OCI-LY7 (cell line): ENCODE results near the gene FGD5. TPM values are rescaled to one million over a fixed set of nuclear protein-coding genes. Genes with fewer than 3 reads are reported as not detected.

Source experiments
- BruUV-seq: library from RNA; stranded (reverse); fragments of 400-500 nt; replicated peaks from 2 replicates; lab custom pipeline; 2021; lab: Mats Ljungman, UMichigan
- CTCF ChIA-PET: fragments of 300-600 bp; sonication (Branson Sonifier 250); formaldehyde crosslinking; loops from one replicate; lab custom pipeline; 2022; ENCODE audit warnings: antibody characterized with exemption; ENCODE audit not compliant: unreplicated experiment; lab: Charles Lee
- POLR2A ChIA-PET: fragments of 300-600 bp; sonication (Branson Sonifier 250); formaldehyde crosslinking; loops from one replicate; lab custom pipeline; 2022; ENCODE audit warnings: antibody characterized with exemption; lab: Charles Lee
- DNase-seq: peaks from one replicate; pipeline ENCODE4 v3.0.0-alpha.2; 2015; ENCODE audit warnings: low spot score
- H2AFZ ChIP-seq: fragments of 200-600 bp; sonication (generic), shearing (Covaris generic); 2 replicates; pipeline ENCODE4 v1.6.1; 2014; ENCODE audit warnings: mild to moderate bottlenecking, antibody characterized with exemption, low read length, moderate library complexity
- H3K27ac ChIP-seq: fragments of 200-600 bp; sonication (generic); 2 replicates; pipeline ENCODE4 v1.5.1; 2014; ENCODE audit warnings: mixed run types, low read depth, mild to moderate bottlenecking, moderate library complexity, low read length, inconsistent platforms; ENCODE audit not compliant: poor library complexity, severe bottlenecking
- H3K36me3 ChIP-seq: fragments of 200-600 bp; sonication (generic); 2 replicates; pipeline ENCODE4 v1.6.1; 2014; ENCODE audit warnings: mild to moderate bottlenecking, antibody characterized with exemption, low read length, moderate library complexity, mixed read lengths; ENCODE audit not compliant: insufficient read depth
- H3K4me1 ChIP-seq: fragments of 200-600 bp; sonication (generic); 2 replicates; pipeline ENCODE4 v1.5.1; 2014; ENCODE audit warnings: mild to moderate bottlenecking, low read length; ENCODE audit not compliant: insufficient read depth, poor library complexity, severe bottlenecking
- H3K4me2 ChIP-seq: fragments of 200-600 bp; sonication (generic); 2 replicates; pipeline ENCODE4 v1.6.1; 2014; ENCODE audit warnings: mild to moderate bottlenecking, low read length
- H3K4me3 ChIP-seq: fragments of 200-600 bp; sonication (generic); 2 replicates; pipeline ENCODE4 v1.5.1; 2014; ENCODE audit warnings: mild to moderate bottlenecking, low read depth, low read length; ENCODE audit not compliant: poor library complexity, severe bottlenecking
- H3K79me2 ChIP-seq: fragments of 200-600 bp; sonication (generic); 2 replicates; pipeline ENCODE4 v1.6.1; 2016; ENCODE audit warnings: low read depth, mild to moderate bottlenecking, low read length, moderate library complexity, mixed read lengths; ENCODE audit not compliant: insufficient read depth
- H3K9me2 ChIP-seq: fragments of 200-600 bp; sonication (generic); 2 replicates; pipeline ENCODE4 v1.6.1; 2016; ENCODE audit warnings: mild to moderate bottlenecking, low read length, mixed read lengths; ENCODE audit not compliant: insufficient read depth
- H3K9me3 ChIP-seq: fragments of 200-600 bp; sonication (generic); 2 replicates; pipeline ENCODE4 v1.6.1; 2014; ENCODE audit warnings: mild to moderate bottlenecking, mixed run types, low read length, mixed read lengths
- H4K20me1 ChIP-seq: fragments of 200-600 bp; sonication (generic); 2 replicates; pipeline ENCODE4 v1.6.1; 2014; ENCODE audit warnings: mild to moderate bottlenecking, antibody characterized with exemption, low read length, moderate library complexity, mixed read lengths; ENCODE audit not compliant: insufficient read depth
- EZH2phosphoT487 ChIP-seq: fragments of 200-600 bp; sonication (generic); IDR thresholded peaks from 2 replicates; pipeline ENCODE4 v1.6.1; 2018; ENCODE audit warnings: low read depth, borderline replicate concordance, mild to moderate bottlenecking, mixed run types, antibody characterized with exemption, low read length, moderate library complexity, mixed read lengths
- intact Hi-C: fragments of 100-400 bp; cut with micrococcal nuclease; formaldehyde crosslinking; loops from one replicate; pipeline ENCODE4 v1.10.0; 2022; ENCODE audit not compliant: unreplicated experiment
- total RNA-seq, 2 experiments: library from RNA; depleted of rRNA in 1 of 2; stranded (reverse); fragments of >200 nt in 1 of 2; shearing (Covaris generic) in 1 of 2; gene quantifications; 2 replicates each; pipeline ENCODE4 v1.2.3, GENCODE V29; 2014 to 2022
- TF ChIP-seq, protein P1 (sequence below): fragments of 200-600 bp; sonication (generic); conservative IDR thresholded peaks from 2 replicates; pipeline ENCODE4 v1.5.1; 2014; ENCODE audit warnings: mild to moderate bottlenecking, antibody characterized with exemption, low read length, moderate library complexity, mixed read lengths

FGD5 gene
- total RNA-seq, 2 experiments from 2014 or later: 0.09 to 0.21 TPM

GRCh38 chr3:14845180-14845579 lies 26.4 kb downstream of the FGD5 start:
- POLR2A ChIA-PET: interaction anchor here (0.6 kb wide), 1 partner anchor 1417 kb away, joined by 8 read pairs; no protein-coding TSS in a partner anchor
- no TSS peak for BruUV-seq
- Histone ChIP-seq H3K36me3 (no peaks in the 10 kb centered on the region), H3K9me2 (no peaks in the 10 kb centered on the region), H4K20me1 (no peaks in the 10 kb centered on the region), H3K4me3 (no peak overlapping the region), H2AFZ (no peak overlapping the region), H3K9me3 (no peaks in the 10 kb centered on the region), H3K4me2 (no peak overlapping the region), H3K79me2 (no peaks in the 10 kb centered on the region), H3K27ac (no peak overlapping the region), H3K4me1 (peaks cover 9% of the 10 kb centered on the region)
- intact Hi-C loops: no loop called here
- DNase-seq: no peak
- no peak for TF ChIP-seq EZH2phosphoT487
- CTCF ChIA-PET: no interaction called here

DNA sequence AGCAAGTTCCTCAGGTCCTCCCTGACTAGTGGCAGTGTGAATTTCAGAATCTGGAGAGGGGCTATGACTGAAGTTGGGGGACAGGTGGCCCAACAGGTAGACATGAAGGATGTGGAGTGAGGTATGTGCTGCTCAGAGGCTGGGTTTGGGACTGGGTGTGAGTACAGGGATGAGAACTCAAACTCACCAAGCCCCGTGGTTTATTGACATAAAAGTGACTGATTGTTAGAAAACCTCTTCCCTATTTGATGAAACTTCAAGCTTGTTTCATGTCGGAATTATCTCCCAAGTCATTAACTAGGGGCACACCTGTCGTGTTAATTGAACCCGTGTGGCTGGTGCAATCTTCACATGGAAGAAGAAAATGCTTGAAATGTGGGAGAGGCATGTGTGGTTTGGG lies 27.1 kb downstream of the FGD5 start:
- no TSS peak for BruUV-seq
- POLR2A ChIA-PET: no interaction called here
- Histone ChIP-seq H3K27ac (no peak overlapping the region), H3K4me3 (no peak overlapping the region), H2AFZ (no peak overlapping the region), H3K9me2 (no peaks in the 10 kb centered on the region), H3K4me2 (no peak overlapping the region), H4K20me1 (no peaks in the 10 kb centered on the region), H3K4me1 (peaks cover 9% of the 10 kb centered on the region), H3K36me3 (no peaks in the 10 kb centered on the region), H3K9me3 (no peaks in the 10 kb centered on the region), H3K79me2 (no peaks in the 10 kb centered on the region)
- TF ChIP-seq EZH2phosphoT487: no peak
- TF ChIP-seq, protein P1, sequence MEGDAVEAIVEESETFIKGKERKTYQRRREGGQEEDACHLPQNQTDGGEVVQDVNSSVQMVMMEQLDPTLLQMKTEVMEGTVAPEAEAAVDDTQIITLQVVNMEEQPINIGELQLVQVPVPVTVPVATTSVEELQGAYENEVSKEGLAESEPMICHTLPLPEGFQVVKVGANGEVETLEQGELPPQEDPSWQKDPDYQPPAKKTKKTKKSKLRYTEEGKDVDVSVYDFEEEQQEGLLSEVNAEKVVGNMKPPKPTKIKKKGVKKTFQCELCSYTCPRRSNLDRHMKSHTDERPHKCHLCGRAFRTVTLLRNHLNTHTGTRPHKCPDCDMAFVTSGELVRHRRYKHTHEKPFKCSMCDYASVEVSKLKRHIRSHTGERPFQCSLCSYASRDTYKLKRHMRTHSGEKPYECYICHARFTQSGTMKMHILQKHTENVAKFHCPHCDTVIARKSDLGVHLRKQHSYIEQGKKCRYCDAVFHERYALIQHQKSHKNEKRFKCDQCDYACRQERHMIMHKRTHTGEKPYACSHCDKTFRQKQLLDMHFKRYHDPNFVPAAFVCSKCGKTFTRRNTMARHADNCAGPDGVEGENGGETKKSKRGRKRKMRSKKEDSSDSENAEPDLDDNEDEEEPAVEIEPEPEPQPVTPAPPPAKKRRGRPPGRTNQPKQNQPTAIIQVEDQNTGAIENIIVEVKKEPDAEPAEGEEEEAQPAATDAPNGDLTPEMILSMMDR: no peak
- intact Hi-C loops: no loop called here
- CTCF ChIA-PET: no interaction called here
- no peak for DNase-seq

GRCh38 chr3:14846226-14846880 lies 27.6 kb downstream of the FGD5 start:
- Histone ChIP-seq H3K4me3 (no peak overlapping the region), H3K36me3 (no peaks in the 10 kb centered on the region), H3K9me3 (no peaks in the 10 kb centered on the region), H2AFZ (no peak overlapping the region), H3K27ac (no peak overlapping the region), H3K4me1 (peaks cover 9% of the 10 kb centered on the region), H3K4me2 (no peak overlapping the region), H4K20me1 (no peaks in the 10 kb centered on the region), H3K9me2 (no peaks in the 10 kb centered on the region), H3K79me2 (no peaks in the 10 kb centered on the region)
- intact Hi-C loops: no loop called here
- ChIA-PET POLR2A (no interaction called here), CTCF (no interaction called here)
- DNase-seq: no peak
- no TSS peak for BruUV-seq
- no peak for TF ChIP-seq EZH2phosphoT487
- TF ChIP-seq, protein P1: no peak
